ENCODE data around the gene SLIRP.

DNA sequence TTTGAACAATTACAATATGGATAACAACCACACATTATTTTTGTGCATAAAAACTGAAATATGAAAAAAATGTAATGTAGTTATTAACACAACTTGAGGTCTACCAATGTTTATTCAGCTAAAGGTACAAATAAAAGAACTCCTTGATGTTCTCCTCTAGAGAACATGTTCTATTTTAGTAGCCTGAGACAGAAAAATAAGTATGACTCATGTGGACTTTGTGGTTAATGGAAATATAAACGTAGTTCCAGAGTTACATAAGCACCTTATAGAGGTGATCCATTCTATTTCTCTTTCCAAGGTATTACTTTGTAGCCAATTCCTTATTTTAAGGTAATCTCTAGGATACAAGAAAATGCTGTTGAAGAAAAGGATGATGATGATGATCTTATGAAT is 25.7 kb upstream of the SLIRP start:
- TF ChIP-seq EZH2 (IDR thresholded peaks at IDR 0.05; ENCODE audit: insufficient read depth, poor library complexity, severe bottlenecking) (no peak), EZH2phosphoT487 (IDR thresholded peaks at IDR 0.05; ENCODE audit: insufficient read depth, low read depth) (no peak)

Data from GM23248 (cell line).